HUES6 (cell line): ENCODE data around the gene PKDCC.
A peak's percentile ranks its signal among the peaks of the same experiment; 100 is the strongest.
"Not testable (repeated sequence)": the region's sequence is repeated elsewhere in the genome, so short reads cannot be mapped to it uniquely, and the experiment has no call there.

ENCODE experiments used
- H3K27ac ChIP-seq: 2 replicates; pipeline ENCODE4 v1.7.0; 2013; ENCODE audit warnings: low read depth, mild to moderate bottlenecking, low read length, inconsistent platforms
- H3K27me3 ChIP-seq: 2 replicates; pipeline ENCODE4 v1.6.1; 2013; ENCODE audit warnings: low read length; ENCODE audit not compliant: control insufficient read depth, insufficient read depth
- H3K36me3 ChIP-seq: 2 replicates; pipeline ENCODE4 v1.6.1; 2013; ENCODE audit warnings: low read length; ENCODE audit not compliant: control insufficient read depth, insufficient read depth
- H3K4me1 ChIP-seq: 2 replicates; pipeline ENCODE4 v1.6.1; 2013; ENCODE audit warnings: low read length; ENCODE audit not compliant: control insufficient read depth, insufficient read depth
- H3K4me3 ChIP-seq: 2 replicates; pipeline ENCODE4 v1.5.1; 2013; ENCODE audit warnings: low read depth, low read length
- H3K9ac ChIP-seq: one replicate; pipeline ENCODE4 v1.6.1; 2013; ENCODE audit warnings: mild to moderate bottlenecking, low read length
- H3K9me3 ChIP-seq: 2 replicates; pipeline ENCODE4 v1.6.1; 2013; ENCODE audit warnings: low read depth, low read length; ENCODE audit not compliant: control insufficient read depth, insufficient read depth

The PKDCC gene

GRCh38 chr2:42030829-42031228 lies 17.0 kb upstream of the PKDCC start:
- H3K9ac ChIP-seq = peak overlapping the region; percentile 27
- peaks cover 12% of the 10 kb centered on the region; the same call in 1 of the 2 replicates for H3K27me3 ChIP-seq
- H3K27ac ChIP-seq = no peak overlapping the region
- no peaks in the 10 kb centered on the region for H3K9me3 ChIP-seq
- H3K36me3 ChIP-seq = no peaks in the 10 kb centered on the region
- no peak overlapping the region for H3K4me3 ChIP-seq
- peaks cover 53% of the 10 kb centered on the region for H3K4me1 ChIP-seq

- no peaks in the 10 kb centered on the region for H3K36me3 ChIP-seq
- H3K9ac ChIP-seq = no peak overlapping the region
- no peak overlapping the region for H3K4me3 ChIP-seq
- peaks cover 55% of the 10 kb centered on the region for H3K4me1 ChIP-seq
- no peaks in the 10 kb centered on the region for H3K9me3 ChIP-seq
- H3K27ac ChIP-seq = no peak overlapping the region
- H3K27me3 ChIP-seq = peaks cover 12% of the 10 kb centered on the region; the same call in 1 of the 2 replicates
These were observed 16.3 kb upstream of the PKDCC start for GRCh38 chr2:42031281-42032223.

- peaks cover 55% of the 10 kb centered on the region for H3K4me1 ChIP-seq
- no peak overlapping the region for H3K9ac ChIP-seq
- peaks cover 12% of the 10 kb centered on the region; the same call in 1 of the 2 replicates for H3K27me3 ChIP-seq
- no peaks in the 10 kb centered on the region for H3K9me3 ChIP-seq
- H3K36me3 ChIP-seq = no peaks in the 10 kb centered on the region
- no peak overlapping the region for H3K4me3 ChIP-seq
- no peak overlapping the region for H3K27ac ChIP-seq
These were observed 15.6 kb upstream of the PKDCC start for GRCh38 chr2:42032224-42032620.

GRCh38 chr2:42032745-42033144 lies 15.1 kb upstream of the PKDCC start:
- Histone ChIP-seq H3K4me3 (no peak overlapping the region), H3K9ac (no peak overlapping the region), H3K4me1 (peaks cover 55% of the 10 kb centered on the region), H3K9me3 (no peaks in the 10 kb centered on the region), H3K27ac (no peak overlapping the region), H3K27me3 (peaks cover 12% of the 10 kb centered on the region; the same call in 1 of the 2 replicates), H3K36me3 (no peaks in the 10 kb centered on the region)

- Histone ChIP-seq H3K4me1 (peaks cover 44% of the 10 kb centered on the region), H3K27me3 (peaks cover 12% of the 10 kb centered on the region; the same call in 1 of the 2 replicates)
- not testable (repeated sequence) for H3K27ac ChIP-seq, H3K9me3 ChIP-seq, H3K36me3 ChIP-seq, H3K4me3 ChIP-seq, H3K9ac ChIP-seq
These were observed 13.7 kb upstream of the PKDCC start for GRCh38 chr2:42034096-42034495.

- Histone ChIP-seq H3K9me3 (no peaks in the 10 kb centered on the region), H3K4me3 (no peak overlapping the region), H3K27me3 (peaks cover 12% of the 10 kb centered on the region; the same call in 1 of the 2 replicates), H3K9ac (no peak overlapping the region), H3K4me1 (peaks cover 32% of the 10 kb centered on the region), H3K36me3 (no peaks in the 10 kb centered on the region), H3K27ac (no peak overlapping the region)
These were observed 12.6 kb upstream of the PKDCC start for GRCh38 chr2:42035241-42035640.

GRCh38 chr2:42036413-42036812 lies 11.4 kb upstream of the PKDCC start:
- Histone ChIP-seq H3K4me3 (no peak overlapping the region), H3K9me3 (no peaks in the 10 kb centered on the region), H3K27me3 (peaks cover 5% of the 10 kb centered on the region; the same call in 1 of the 2 replicates), H3K9ac (no peak overlapping the region), H3K4me1 (peaks cover 23% of the 10 kb centered on the region), H3K36me3 (no peaks in the 10 kb centered on the region), H3K27ac (no peak overlapping the region)

DNA sequence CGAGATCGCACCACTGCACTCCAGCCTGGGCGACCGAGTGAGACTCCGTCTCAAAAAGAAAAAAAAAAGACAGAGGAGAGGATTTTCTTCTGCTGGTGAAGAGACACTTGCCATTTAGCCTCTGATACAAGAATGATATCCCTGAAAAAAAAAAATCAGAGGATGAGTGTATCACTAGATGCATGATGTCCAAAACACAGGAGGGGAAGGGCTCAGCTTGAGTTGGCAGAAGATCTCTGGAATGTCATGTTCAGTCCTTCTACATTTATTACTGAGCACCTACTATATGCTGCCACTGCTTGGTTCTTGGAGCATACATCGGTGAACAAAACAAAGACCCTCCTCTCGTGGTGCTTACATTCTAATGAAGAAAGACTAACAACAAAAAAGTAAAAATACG lies 10.9 kb upstream of the PKDCC start:
- H3K9ac ChIP-seq = no peak overlapping the region
- H3K27me3 ChIP-seq = 0 out of 2 replicates have a peak, but pooled peaks cover under 1% of the 10 kb centered on the region
- no peak overlapping the region for H3K27ac ChIP-seq
- peaks cover 18% of the 10 kb centered on the region for H3K4me1 ChIP-seq
- H3K4me3 ChIP-seq = no peak overlapping the region
- H3K9me3 ChIP-seq = no peaks in the 10 kb centered on the region
- no peaks in the 10 kb centered on the region for H3K36me3 ChIP-seq

GRCh38 chr2:42040643-42041278 lies 7.1 kb upstream of the PKDCC start:
- H3K36me3 ChIP-seq = no peaks in the 10 kb centered on the region
- H3K27me3 ChIP-seq = peaks cover 6% of the 10 kb centered on the region; the same call in 1 of the 2 replicates
- H3K4me3 ChIP-seq = no peak overlapping the region
- no peak overlapping the region for H3K9ac ChIP-seq
- H3K9me3 ChIP-seq = no peaks in the 10 kb centered on the region
- H3K4me1 ChIP-seq = peaks cover 18% of the 10 kb centered on the region
- no peak overlapping the region for H3K27ac ChIP-seq

DNA sequence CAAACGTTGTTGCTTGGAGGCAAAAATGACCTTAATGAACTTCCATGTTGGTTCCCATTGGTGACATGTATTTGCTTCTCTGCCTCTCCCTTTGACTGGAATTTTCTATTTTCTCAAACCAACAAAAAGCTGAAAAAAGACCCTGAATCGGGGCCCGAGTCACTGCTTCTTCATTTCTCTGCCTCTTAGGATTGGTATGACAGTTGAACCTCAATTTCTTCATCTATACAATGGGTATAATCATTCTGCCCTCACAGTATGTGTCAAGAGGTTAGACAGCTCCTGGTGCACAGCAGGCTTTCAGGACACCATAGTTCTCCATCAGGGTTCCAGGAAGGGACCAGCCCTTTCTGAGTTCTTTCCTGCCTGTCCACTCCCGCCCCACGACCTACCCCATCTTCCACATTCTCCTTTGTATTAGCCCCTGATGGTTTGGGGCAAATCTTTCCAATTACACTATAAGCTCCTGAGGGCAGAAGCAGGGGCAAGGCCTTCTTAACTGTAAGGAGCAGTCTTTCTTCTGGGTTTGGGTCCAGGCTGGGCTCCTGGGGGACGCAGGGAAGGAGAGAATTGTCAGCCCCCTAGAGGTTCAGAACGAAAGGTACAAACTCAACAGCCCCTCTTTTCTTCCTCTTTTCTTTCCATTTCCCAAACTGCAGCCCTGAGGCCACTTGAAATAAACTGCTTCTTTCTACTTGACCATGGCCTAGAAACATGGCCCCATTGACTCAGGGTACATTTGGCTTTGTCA lies 6.3 kb upstream of the PKDCC start:
- no peaks in the 10 kb centered on the region for H3K9me3 ChIP-seq
- no peaks in the 10 kb centered on the region for H3K36me3 ChIP-seq
- no peak overlapping the region for H3K9ac ChIP-seq
- no peak overlapping the region for H3K4me3 ChIP-seq
- no peak overlapping the region for H3K27ac ChIP-seq
- H3K27me3 ChIP-seq = peaks cover 6% of the 10 kb centered on the region; the same call in 1 of the 2 replicates
- peaks cover 22% of the 10 kb centered on the region for H3K4me1 ChIP-seq
